Measurements from ENCODE around the gene NLRP6.

GRCh38 chr11:289398-289711 is 11.1 kb downstream of the NLRP6 start:
- TF ChIP-seq NFRKB (IDR thresholded peaks at IDR 0.05) (no peak), FOXM1 (IDR thresholded peaks at IDR 0.05; ENCODE audit: borderline replicate concordance) (no peak), SUZ12 (IDR thresholded peaks at IDR 0.05) (no peak)

Data from HEK293T (cell line).